NCI-H510A (cell line): ENCODE data around the gene FXN.
"Not testable (repeated sequence)": the region's sequence is repeated elsewhere in the genome, so short reads cannot be mapped to it uniquely, and the experiment has no call there.

ENCODE experiments used
- DNase-seq: peaks from one replicate; lab custom pipeline; 2025; lab: John Stamatoyannopoulos, UW

The FXN gene

DNA sequence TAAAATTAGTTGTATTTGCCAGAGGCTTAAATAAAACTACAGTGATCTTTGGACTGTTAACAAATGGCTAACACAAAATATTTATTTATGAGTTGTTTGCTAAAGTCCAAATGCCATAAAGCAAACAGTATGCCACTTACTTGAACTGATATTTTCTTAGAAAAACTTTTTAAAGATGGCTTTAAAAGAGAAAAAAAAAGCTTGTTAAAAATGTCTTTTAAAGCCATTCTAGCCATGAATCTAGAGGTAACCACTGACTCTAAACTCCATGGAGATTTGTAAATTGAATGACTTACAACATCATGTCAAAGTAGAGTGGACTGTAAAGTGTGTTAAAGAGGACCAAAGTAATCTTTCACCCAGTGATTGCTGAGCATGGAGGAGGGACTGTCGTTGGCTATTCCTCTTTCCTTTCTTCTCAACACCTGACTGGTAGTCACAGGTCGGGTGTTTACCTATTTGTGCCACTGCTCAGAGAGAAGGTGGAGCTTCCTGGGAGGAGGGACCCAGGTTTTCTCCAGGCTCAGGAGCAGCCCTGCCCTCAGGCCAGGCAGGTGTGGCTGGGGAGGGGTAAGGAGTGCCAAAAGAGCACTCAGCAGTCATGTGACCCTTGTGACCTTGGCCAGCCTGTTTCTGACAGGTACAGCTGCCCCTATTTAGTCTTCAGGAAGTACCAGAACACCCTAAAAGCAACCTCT, 69.4 kb downstream of the FXN start:
- peak; percentile 75 for DNase-seq

DNA sequence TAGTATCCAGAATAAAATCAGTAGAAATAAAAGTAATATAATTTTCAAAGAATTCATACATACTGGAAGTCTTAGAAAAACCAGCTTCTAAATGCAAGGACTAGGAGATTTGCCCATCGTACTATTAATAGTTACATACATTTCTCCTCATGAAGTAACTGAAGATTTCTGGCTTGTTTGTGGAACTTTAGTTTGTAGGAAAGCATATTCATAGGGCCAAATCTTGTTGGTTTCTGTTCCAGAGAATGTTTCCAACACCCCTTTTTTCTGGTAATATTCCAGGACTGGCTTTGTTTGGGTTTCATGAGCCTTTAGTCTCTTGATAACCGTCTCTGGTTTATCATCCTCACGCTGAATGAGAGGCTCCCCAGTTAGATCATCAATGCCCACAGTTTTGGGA, 72.2 kb downstream of the FXN start:
- DNase-seq = no peak

GRCh38 chr9:69108706-69109105, 73.2 kb downstream of the FXN start:
- DNase-seq = not testable (repeated sequence)

DNA sequence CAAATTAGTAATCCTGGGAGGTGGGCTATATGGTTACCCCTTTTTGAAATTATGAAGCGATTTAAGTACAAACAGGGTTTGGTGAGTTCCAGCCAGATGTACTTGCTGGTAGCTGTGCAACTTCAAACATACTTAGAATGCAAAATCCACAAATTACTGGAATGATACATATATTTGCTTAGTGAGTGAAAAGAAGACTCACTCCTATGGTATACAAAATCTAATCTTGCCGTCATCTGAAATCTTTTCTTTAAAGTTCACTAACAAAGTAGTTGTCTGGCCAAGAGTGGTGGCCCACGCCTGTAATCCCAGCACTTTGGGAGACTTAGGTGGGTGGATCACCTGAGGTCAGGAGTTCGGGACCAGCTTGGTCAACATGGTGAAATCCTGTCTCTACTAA, 73.6 kb downstream of the FXN start:
- DNase-seq = no peak

DNA sequence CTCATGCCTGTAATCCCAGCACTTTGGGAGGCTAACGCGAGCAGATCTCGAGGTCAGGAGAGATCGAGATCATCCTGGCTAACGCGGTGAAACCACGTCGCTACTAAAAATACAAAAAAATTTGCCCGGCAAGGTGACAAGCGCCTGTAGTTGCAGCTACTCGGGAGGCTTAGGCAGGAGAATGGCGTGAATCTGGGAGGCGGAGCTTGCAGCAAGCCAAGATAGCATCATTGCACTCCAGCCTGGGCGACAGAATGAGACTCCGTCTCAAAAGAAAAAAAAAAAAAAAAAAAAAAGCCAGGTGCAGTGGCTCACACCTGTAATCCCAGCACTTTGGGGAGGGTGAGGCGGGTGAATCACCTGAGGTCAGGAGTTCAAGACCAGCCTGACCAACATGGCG, 77.1 kb downstream of the FXN start:
- DNase-seq = not testable (repeated sequence)

- DNase-seq = no peak
These were observed 80.1 kb downstream of the FXN start for GRCh38 chr9:69115621-69116020.

GRCh38 chr9:69118656-69119055, 83.1 kb downstream of the FXN start:
- no peak for DNase-seq

DNA sequence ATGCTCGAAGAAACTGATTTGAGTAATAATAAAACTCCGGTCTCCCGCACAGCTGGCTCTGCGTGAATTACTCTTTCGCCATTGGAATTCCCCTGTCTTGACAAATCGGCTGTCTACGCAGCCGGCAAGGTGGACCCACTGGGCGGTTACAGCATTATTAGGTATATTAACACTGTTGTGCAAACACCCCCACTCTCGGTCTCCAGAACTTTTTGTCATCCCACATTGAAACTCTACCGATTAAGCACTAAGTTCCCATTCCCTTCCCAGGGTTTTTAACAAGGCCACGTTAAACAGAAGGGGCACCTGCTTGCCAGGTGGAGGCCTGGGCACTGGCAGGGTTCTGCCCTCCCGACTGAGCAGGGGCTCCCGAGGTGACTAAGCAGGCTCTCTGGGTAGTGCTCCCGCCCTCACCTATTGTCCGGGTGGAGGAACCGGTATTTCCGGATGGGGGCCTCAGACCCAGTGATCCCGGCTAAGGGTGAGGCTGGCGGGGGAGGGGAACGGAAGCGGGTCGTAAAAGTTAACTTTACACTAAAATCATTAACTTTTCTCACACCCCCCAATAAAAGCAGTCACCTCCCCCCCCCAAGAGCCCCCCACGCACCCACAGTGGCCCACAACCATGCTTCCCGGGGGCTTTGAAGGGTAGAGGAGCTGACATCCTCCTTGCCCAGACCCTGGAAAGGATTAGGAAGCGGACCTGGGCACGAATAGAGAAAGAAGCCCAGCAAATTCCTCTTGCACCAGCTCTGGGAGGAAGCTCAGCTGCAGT, 85.0 kb downstream of the FXN start:
- DNase-seq = peak; percentile 96

DNA sequence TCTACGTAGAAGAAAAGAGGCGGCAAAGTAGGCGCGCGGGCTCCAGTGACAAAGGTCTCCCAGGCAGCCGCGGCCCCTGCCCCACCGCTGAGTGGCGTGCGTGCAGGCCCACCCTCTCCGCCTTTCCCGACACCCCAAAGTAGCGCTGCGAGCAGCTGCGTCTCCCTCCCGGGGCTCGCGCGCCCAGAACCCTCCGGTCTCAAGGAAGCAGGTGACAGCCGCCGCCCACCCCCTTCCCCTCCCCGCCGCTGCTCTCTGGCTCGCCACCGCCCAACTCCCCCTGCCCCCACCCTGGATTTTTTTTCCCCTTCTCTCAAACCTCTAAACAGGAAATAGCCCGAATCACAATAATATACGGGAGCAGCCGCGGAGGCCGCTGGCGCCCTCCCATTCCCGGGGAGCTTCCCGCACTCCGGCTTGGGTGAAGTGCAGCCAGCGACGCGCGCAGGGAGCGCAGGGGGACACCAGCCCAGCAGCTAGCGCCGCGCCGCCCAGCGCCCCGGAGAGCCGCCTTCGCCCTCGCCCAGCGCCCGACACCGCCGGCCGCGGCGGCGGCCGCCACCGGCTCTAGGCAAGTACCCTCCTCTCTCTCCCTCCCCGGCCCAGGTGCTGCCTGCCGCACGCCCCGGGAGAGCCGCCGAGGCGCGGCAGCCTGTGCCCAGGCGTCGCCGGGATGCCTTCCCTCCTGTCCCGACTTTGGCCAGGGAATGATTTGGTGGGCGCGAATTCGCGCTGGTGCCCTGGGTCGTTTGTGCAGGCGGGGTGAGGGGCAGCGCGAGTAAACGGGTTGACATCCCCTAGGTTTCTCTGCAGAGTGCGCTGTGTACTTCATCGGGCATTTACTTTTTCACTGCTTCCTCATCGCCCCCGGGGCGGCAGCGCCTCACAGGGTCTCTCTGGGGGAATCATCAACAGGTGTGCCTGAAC, 85.9 kb downstream of the FXN start:
- DNase-seq = peak; percentile 75

- DNase-seq = peak; percentile 26
These were observed 86.6 kb downstream of the FXN start for GRCh38 chr9:69122082-69122548.

GRCh38 chr9:69122549-69123141, 87.1 kb downstream of the FXN start:
- DNase-seq = peak; percentile 92

DNA sequence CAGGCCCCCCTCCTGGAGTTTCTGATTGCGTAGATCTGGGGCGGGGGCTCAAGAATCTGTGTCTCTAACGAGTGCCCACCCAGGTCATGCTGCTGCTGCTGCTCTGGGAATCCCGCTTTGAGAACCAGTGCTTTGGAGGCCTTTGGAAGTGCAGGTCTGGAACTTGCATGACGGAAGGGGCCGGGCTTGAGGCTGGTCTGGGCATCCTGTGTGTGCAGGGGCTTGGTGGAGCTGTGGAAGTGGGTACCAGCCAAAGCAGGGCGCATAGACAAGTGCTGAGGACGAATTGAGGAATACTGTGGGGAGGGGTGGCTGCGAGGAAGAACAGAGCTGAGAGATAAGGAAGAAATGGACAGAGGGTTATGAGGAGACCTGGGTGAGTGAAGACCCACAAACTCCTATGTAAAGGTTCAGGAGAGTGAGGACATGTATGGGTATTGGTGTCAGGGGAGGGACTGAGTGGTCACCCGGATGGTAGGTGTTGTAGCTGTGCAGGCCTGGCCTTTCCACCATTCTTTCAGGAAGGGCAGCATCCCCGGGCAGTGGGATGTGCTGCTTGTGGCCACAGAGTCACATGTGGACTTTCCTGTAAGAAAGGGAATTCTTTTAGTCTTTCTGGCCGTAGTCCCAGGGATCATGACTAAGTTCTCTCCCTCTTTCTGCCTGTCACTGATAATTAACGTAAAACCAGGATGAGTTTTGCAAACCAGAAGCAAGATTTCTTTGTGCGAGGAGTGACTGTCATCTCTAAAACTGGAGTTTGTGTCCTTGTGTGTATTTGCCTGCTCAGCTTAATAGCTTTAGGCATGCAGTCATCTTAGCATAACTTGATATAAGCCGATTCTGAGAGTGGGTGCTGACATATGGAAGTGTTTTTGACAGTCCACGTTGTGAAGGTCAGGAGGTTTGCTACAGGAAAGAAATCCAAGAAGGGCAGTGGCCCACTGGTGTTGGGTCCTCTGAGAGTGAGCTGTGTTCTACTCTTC, 95.2 kb downstream of the FXN start:
- no peak for DNase-seq

- no peak for DNase-seq
These were observed 96.1 kb downstream of the FXN start for GRCh38 chr9:69131682-69132081.

DNA sequence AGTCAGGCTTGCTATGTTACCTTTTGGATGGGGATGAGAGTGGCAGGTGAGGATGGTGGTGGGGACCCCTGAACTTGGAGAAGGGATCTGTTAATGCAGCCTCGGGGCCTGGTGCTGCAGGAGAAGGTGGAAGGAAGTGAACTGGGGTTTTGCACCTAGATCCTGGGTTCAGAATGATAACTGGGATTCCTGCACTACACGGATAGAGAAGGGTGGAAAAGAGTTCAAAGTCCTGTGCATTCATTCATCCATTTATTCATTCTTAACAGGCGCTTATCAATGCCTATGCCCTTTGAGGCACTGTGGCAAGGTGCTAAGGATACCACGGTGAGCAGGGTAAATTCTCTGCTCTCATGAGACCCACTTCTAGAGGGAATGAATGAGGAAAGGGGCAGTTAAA, 96.8 kb downstream of the FXN start:
- DNase-seq = no peak

DNA sequence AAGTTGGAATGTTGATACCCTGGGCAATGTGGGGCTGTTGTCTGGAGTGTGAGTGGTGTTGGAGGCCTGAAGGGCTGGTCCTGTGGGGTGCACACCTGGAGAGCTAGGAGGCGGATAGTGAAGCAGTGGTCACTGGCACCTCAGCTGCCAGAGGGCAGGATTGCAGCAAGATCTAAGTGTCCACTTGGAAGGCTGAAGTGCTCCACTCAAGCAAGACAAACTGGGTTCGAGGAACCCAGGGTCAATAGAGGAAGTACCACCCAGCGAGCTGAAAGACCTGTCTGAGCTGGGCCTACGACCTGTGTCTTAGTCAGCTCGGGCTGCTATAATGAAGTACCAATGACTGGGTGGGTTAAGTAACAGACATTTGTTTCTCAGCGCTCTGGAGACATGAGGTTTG, 98.9 kb downstream of the FXN start:
- peak; percentile 80 for DNase-seq

DNA sequence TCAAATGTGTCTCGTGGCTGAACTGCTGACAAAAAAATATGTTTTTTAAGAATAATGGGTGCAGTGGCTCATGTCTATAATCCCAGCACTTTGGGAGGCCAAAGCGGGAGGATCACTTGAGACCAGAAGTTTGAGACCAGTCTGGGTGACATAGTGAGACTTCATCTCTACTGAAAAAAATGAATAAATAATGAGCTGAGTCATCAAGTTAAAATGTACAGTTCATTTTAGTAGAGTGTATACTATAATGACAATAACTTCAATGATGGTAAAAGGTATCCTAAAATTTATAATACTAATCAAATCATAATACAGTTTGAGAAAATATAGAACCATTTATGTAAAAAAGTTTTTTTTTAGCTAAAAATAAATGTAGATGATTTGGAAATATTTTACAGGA, 100.6 kb downstream of the FXN start:
- DNase-seq = no peak

DNA sequence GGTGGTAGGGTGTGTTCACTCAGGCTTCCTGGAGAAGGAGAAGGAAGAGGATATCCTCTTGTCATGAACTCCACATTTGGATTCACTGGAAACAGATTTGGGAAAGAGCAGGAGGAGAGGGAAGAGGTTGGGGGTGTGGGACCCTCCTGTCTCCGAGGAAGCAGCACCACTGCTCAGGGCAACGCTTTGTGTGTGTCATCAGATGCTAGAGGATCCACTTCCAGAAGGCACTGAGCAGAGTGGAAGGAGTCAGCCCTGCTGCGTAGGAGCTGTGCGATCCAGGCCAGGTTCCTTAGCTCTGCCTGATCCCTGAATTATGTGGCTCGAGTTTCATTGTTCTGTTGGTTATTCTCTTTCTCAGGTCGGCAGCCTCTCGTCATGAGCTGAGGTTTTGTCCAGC, 101.2 kb downstream of the FXN start:
- DNase-seq = no peak

DNA sequence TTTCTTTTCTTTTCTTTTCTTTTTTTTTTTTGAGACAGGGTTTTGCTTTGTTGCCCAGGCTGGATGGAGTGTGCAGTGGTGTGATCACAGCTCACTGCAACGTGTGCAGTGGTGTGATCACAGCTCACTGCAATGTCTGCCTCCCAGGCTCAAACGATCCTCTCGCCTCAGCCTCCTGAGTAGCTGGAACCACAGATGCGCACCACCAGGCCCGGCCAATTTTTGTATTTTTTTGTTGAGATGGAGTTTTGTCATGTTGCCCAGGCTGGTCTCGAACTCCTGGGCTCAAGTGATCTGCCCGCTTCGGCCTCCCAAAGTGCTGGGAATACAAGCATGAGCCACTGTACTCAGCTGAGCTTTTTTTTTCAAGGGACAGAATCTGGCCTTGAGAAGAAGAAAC, 101.8 kb downstream of the FXN start:
- no peak for DNase-seq

DNA sequence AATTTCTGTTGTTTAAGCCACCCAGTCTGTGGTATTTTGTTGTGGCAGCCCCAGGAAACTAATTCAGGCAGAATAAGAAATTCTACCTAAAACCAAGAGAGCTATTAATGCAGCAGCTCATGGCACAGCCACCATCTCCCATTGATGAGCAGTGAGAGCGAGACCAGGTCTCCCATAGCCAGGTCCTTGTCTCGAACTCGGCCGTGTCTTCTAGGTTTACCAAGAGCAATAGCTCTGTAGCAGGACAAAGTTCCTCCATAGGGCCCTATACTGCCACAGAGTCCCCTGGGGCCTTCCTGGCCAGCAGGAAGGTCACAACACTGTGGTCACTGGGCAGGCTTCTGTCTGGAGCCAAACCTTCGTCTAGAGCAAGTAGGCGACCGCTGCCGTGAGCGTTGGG, 104.0 kb downstream of the FXN start:
- DNase-seq = no peak

DNA sequence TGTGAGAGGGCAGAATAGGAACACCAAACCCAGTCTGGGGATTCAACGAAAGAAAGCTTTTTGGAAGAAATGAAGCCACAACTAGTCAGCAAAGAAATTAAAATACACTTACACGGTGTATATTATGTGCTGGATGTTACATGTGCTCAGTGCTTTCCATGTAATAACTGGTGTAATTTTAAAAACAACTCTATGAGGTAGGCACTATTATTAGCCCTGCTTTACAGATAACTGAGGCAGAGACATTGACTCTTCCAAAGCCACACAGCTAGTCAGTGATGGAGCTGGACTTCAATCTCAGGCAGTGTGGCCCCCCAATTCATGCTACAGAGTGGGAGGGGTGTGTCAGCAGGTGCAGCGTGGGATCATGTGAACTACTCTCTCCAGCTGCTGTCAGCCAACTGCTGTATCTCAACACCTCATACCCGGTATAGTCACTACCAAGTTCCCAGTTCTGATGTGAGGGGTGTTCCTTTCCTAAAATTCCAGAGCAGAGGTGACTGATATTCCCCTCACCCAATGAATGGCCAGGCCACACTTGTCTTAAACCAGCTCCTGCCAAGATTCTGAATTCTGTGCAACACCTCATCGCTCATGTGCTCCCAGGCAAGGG, 104.7 kb downstream of the FXN start:
- DNase-seq = no peak
